NCI-H1930 (cell line): Measurements from ENCODE around the gene TRPM3.
"Not testable (repeated sequence)": the region's sequence is repeated elsewhere in the genome, so short reads cannot be mapped to it uniquely, and the experiment has no call there.

ENCODE experiments used
- DNase-seq, 2 experiments: peaks; one replicate each; lab custom pipeline; 2025; lab: John Stamatoyannopoulos, UW

The TRPM3 gene

GRCh38 chr9:70995511-70995910 lies 125.9 kb downstream of the TRPM3 start:
- no peak for DNase-seq

- DNase-seq = no peak
These were observed 126.8 kb downstream of the TRPM3 start for GRCh38 chr9:70994582-70994981.

GRCh38 chr9:70988551-70988950 lies 132.9 kb downstream of the TRPM3 start:
- DNase-seq = no peak

GRCh38 chr9:70987986-70988385 lies 133.4 kb downstream of the TRPM3 start:
- DNase-seq = no peak

GRCh38 chr9:70986984-70987383 lies 134.4 kb downstream of the TRPM3 start:
- no peak for DNase-seq

GRCh38 chr9:70983723-70984295 lies 137.6 kb downstream of the TRPM3 start:
- no peak for DNase-seq

- no peak for DNase-seq
These were observed 140.1 kb downstream of the TRPM3 start for GRCh38 chr9:70981312-70981711.

GRCh38 chr9:70979966-70980365 lies 141.5 kb downstream of the TRPM3 start:
- no peak for DNase-seq

- no peak for DNase-seq
These were observed 143.3 kb downstream of the TRPM3 start for GRCh38 chr9:70978085-70978484.

- no peak for DNase-seq
These were observed 145.6 kb downstream of the TRPM3 start for GRCh38 chr9:70975821-70976220.

GRCh38 chr9:70971723-70972122 lies 149.7 kb downstream of the TRPM3 start:
- DNase-seq = no peak

- not testable (repeated sequence) for DNase-seq
These were observed 155.0 kb downstream of the TRPM3 start for GRCh38 chr9:70966380-70966779.

GRCh38 chr9:70964861-70965260 lies 156.6 kb downstream of the TRPM3 start:
- DNase-seq = no peak

- no peak for DNase-seq
These were observed 157.9 kb downstream of the TRPM3 start for GRCh38 chr9:70963554-70963953.

GRCh38 chr9:70962761-70963440 lies 158.5 kb downstream of the TRPM3 start:
- no peak for DNase-seq

GRCh38 chr9:70959366-70959765 lies 162.1 kb downstream of the TRPM3 start:
- no peak for DNase-seq

GRCh38 chr9:70954596-70955143 lies 166.8 kb downstream of the TRPM3 start:
- DNase-seq = no peak

GRCh38 chr9:70954126-70954525 lies 167.3 kb downstream of the TRPM3 start:
- DNase-seq = no peak

GRCh38 chr9:70951749-70952727 lies 169.4 kb downstream of the TRPM3 start:
- no peak for DNase-seq

- DNase-seq = no peak
These were observed 171.2 kb downstream of the TRPM3 start for GRCh38 chr9:70950270-70950669.

GRCh38 chr9:70949239-70949638 lies 172.2 kb downstream of the TRPM3 start:
- DNase-seq = no peak

GRCh38 chr9:70948744-70949143 lies 172.7 kb downstream of the TRPM3 start:
- no peak for DNase-seq

- DNase-seq = no peak
These were observed 173.9 kb downstream of the TRPM3 start for GRCh38 chr9:70947511-70947910.
